HUES48 (cell line): Measurements from ENCODE around the gene CLVS2.

Source experiments
- H3K27ac ChIP-seq: one replicate; pipeline ENCODE4 v1.7.0; 2013; ENCODE audit warnings: low read depth, low read length, inconsistent platforms
- H3K27me3 ChIP-seq: 2 replicates; pipeline ENCODE4 v1.6.1; 2013; ENCODE audit warnings: mild to moderate bottlenecking, low read length; ENCODE audit not compliant: control insufficient read depth, insufficient read depth
- H3K36me3 ChIP-seq: 2 replicates; pipeline ENCODE4 v1.6.1; 2013; ENCODE audit warnings: low read length; ENCODE audit not compliant: control insufficient read depth, insufficient read depth
- H3K4me1 ChIP-seq: 2 replicates; pipeline ENCODE4 v1.6.1; 2013; ENCODE audit warnings: mild to moderate bottlenecking, low read length; ENCODE audit not compliant: control insufficient read depth, insufficient read depth
- H3K4me3 ChIP-seq: 2 replicates; pipeline ENCODE4 v1.5.1; 2013; ENCODE audit warnings: mild to moderate bottlenecking, low read depth, low read length
- H3K9ac ChIP-seq: 2 replicates; pipeline ENCODE4 v1.6.1; 2013; ENCODE audit warnings: mild to moderate bottlenecking, low read depth, low read length, moderate library complexity
- H3K9me3 ChIP-seq: 2 replicates; pipeline ENCODE4 v1.6.1; 2013; ENCODE audit warnings: low read length; ENCODE audit not compliant: control insufficient read depth, insufficient read depth

CLVS2 gene

DNA sequence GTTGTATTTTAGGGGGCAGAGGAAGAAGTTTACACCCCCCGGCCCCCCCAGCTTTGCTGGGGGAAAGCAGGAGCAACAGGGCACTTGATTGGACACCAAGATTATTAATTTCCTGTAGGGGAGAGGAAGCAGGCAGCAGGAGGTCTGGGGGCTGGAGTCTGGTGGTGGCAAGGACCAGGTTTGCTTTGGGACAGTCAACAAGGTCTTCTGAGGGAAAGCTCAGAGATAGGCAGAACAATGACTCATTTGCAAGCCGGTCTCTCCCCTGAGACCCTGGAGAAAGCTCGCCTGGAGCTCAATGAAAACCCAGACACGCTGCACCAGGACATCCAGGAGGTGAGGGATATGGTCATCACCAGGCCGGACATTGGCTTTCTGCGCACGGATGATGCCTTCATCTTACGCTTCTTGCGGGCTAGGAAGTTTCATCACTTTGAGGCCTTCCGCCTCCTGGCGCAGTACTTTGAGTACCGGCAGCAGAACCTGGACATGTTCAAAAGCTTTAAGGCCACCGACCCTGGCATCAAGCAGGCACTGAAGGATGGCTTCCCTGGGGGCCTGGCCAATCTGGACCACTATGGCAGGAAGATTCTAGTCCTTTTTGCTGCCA, 1.6 kb downstream of the CLVS2 start:
- no peak overlapping the region for H3K9ac ChIP-seq
- H3K27me3 ChIP-seq = peaks cover 54% of the 10 kb centered on the region
- H3K4me3 ChIP-seq = no peak overlapping the region
- no peaks in the 10 kb centered on the region for H3K9me3 ChIP-seq
- H3K27ac ChIP-seq = no peak overlapping the region
- peaks cover 6% of the 10 kb centered on the region; the same call in 1 of the 2 replicates for H3K4me1 ChIP-seq
- H3K36me3 ChIP-seq = no peaks in the 10 kb centered on the region

DNA sequence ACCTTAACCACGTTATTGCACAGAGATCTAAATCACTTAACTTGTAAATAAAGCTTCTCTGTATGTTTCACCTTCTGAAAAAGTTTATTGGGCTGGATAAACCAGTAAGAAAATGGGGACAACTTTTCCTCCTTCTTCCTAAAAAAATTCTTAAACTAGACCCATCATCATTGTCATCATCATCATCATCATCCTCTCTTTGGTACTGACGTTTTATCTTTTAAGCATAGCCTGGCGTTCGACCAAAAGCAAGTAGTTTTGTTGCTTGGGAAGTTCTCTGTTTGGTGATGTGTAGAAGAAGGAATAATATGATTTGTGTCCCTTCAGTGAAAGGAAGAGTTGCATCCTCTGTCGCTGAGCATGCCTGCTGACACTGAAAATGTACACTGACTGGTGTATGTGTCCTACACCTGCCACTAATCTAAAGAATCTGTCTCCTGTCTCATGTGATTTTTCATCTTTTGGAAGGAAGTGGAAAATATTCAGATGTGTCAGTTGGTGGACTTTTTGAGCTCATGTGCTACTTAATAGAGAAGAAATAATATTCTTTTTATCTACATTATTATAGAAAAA, 2.5 kb downstream of the CLVS2 start:
- Histone ChIP-seq H3K27me3 (peaks cover 54% of the 10 kb centered on the region), H3K9me3 (no peaks in the 10 kb centered on the region), H3K27ac (no peak overlapping the region), H3K4me1 (peaks cover 6% of the 10 kb centered on the region; the same call in 1 of the 2 replicates), H3K9ac (no peak overlapping the region), H3K4me3 (no peak overlapping the region), H3K36me3 (no peaks in the 10 kb centered on the region)

GRCh38 chr6:123000244-123000770, 4.3 kb downstream of the CLVS2 start:
- peaks cover 37% of the 10 kb centered on the region for H3K27me3 ChIP-seq

DNA sequence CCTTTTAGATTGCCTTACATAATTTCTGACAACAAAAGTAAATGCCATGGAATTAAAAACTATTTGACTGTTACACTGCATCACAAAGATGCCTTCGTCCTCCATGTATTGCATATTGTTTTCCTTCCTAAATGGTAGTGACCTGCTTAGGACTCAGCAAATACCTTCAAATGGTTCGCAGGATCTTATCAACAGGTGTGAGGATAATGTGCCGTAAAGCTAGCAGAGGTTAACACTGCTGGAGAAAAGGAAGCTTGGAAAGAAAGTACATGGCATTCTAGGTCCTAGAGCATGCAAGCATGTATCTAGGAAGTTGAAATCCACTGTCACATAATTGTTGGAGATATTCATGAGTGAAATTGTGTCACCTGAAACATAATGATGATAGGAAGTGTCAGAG, 5.5 kb downstream of the CLVS2 start:
- Histone ChIP-seq H3K36me3 (no peaks in the 10 kb centered on the region), H3K27ac (no peak overlapping the region), H3K27me3 (peaks cover 25% of the 10 kb centered on the region), H3K9ac (no peak overlapping the region), H3K4me3 (no peak overlapping the region), H3K4me1 (no peaks in the 10 kb centered on the region), H3K9me3 (no peaks in the 10 kb centered on the region)

More at GRCh38 chr6:123000244-123000770, 4.3 kb downstream of the CLVS2 start:
- no peaks in the 10 kb centered on the region for H3K9me3 ChIP-seq
- H3K9ac ChIP-seq = no peak overlapping the region
- H3K36me3 ChIP-seq = no peaks in the 10 kb centered on the region
- no peak overlapping the region for H3K27ac ChIP-seq
- no peak overlapping the region for H3K4me3 ChIP-seq
- H3K4me1 ChIP-seq = peaks cover 3% of the 10 kb centered on the region; the same call in 1 of the 2 replicates

GRCh38 chr6:123007885-123008284, 11.8 kb downstream of the CLVS2 start:
- H3K4me1 ChIP-seq = no peaks in the 10 kb centered on the region
- H3K36me3 ChIP-seq = no peaks in the 10 kb centered on the region
- no peak overlapping the region for H3K27ac ChIP-seq
- H3K27me3 ChIP-seq = no peaks in the 10 kb centered on the region
- no peak overlapping the region for H3K9ac ChIP-seq
- no peak overlapping the region for H3K4me3 ChIP-seq
- no peaks in the 10 kb centered on the region for H3K9me3 ChIP-seq

DNA sequence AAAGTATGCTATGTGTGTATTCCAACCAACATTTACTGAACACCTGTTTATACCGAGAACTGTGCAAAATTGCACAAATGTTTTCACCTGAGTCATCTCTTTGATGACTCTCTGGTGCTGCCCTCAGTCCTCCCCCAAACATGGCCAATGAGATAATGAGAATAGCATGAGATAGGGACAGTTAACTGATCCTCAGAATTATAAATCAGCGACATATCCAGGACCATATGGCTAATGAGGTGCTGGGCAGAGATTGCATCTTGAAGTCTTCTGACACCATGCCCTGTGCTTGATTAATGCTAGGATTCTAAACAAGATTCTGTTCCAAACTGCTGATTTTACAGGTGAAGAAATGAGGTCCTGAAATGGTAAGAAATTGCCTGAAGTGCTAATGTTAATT, 13.0 kb downstream of the CLVS2 start:
- H3K9ac ChIP-seq = no peak overlapping the region
- H3K27ac ChIP-seq = no peak overlapping the region
- no peaks in the 10 kb centered on the region for H3K27me3 ChIP-seq
- no peaks in the 10 kb centered on the region for H3K36me3 ChIP-seq
- no peak overlapping the region for H3K4me3 ChIP-seq
- H3K4me1 ChIP-seq = no peaks in the 10 kb centered on the region
- H3K9me3 ChIP-seq = no peaks in the 10 kb centered on the region

DNA sequence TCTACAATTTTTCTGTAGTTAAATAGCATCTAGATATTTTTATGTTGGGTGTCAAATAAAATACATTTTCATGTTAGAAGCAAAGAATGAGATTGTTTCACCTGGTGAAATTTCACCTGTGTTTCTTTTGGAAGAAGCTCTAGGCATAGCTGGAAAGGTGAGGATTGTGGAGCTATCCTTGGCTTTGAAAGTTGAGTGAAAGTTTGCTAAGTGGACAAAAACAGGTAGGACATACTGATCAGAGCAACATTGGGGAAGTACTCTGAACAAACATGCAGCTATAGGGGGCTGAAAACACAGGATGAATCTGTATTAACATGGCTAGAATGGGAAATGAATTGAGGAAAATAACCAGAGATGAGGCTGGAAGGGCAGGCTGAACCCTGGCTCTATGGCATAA, 18.8 kb downstream of the CLVS2 start:
- no peaks in the 10 kb centered on the region for H3K9me3 ChIP-seq
- no peaks in the 10 kb centered on the region for H3K27me3 ChIP-seq
- H3K4me1 ChIP-seq = no peaks in the 10 kb centered on the region
- H3K9ac ChIP-seq = no peak overlapping the region
- H3K27ac ChIP-seq = no peak overlapping the region
- H3K36me3 ChIP-seq = no peaks in the 10 kb centered on the region
- H3K4me3 ChIP-seq = no peak overlapping the region

GRCh38 chr6:123016431-123017103, 20.5 kb downstream of the CLVS2 start:
- Histone ChIP-seq H3K9me3 (no peaks in the 10 kb centered on the region), H3K4me1 (no peaks in the 10 kb centered on the region), H3K4me3 (no peak overlapping the region), H3K36me3 (no peaks in the 10 kb centered on the region), H3K27me3 (no peaks in the 10 kb centered on the region), H3K27ac (no peak overlapping the region), H3K9ac (no peak overlapping the region)

- Histone ChIP-seq H3K9me3 (no peaks in the 10 kb centered on the region), H3K4me1 (no peaks in the 10 kb centered on the region), H3K27ac (no peak overlapping the region), H3K4me3 (no peak overlapping the region), H3K9ac (no peak overlapping the region), H3K27me3 (no peaks in the 10 kb centered on the region), H3K36me3 (no peaks in the 10 kb centered on the region)
Observed at GRCh38 chr6:123017104-123017682, 21.2 kb downstream of the CLVS2 start.

- Histone ChIP-seq H3K27me3 (no peaks in the 10 kb centered on the region), H3K4me1 (no peaks in the 10 kb centered on the region), H3K9me3 (no peaks in the 10 kb centered on the region), H3K4me3 (no peak overlapping the region), H3K36me3 (no peaks in the 10 kb centered on the region), H3K9ac (no peak overlapping the region), H3K27ac (no peak overlapping the region)
Observed at GRCh38 chr6:123022975-123023374, 26.9 kb downstream of the CLVS2 start.

DNA sequence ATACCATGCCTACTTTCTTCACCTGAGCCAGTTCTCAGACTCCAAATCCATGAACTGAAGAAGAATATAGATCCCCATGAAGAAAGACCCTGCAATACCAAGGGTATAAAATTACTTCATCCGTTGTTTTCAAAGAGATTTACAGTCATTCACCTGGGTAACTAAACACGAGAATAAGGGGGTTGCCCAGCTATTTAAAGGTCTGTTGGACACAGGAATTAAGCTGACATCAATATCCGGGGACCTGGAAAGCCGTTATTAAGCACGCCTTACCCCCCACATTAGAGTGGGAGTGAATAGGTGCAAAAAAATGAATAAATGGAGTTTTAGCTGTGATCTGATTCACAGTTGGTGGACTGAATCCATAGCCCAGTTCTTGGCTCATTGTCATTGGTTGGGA, 28.9 kb downstream of the CLVS2 start:
- no peaks in the 10 kb centered on the region for H3K27me3 ChIP-seq
- H3K9me3 ChIP-seq = no peaks in the 10 kb centered on the region
- H3K27ac ChIP-seq = no peak overlapping the region
- no peaks in the 10 kb centered on the region for H3K4me1 ChIP-seq
- no peaks in the 10 kb centered on the region for H3K36me3 ChIP-seq
- H3K4me3 ChIP-seq = no peak overlapping the region
- no peak overlapping the region for H3K9ac ChIP-seq
